MM.1S (cell line): ENCODE results near the gene ZFAND2A.

Experiments
- CTCF ChIP-seq: fragments of 300-600 bp; sonication (generic); IDR thresholded peaks from 2 replicates; pipeline ENCODE4 v1.5.1; 2016; ENCODE audit warnings: antibody characterized with exemption, low read length, mixed read lengths
- EZH2 ChIP-seq: fragments of 300-600 bp; sonication (generic); optimal IDR thresholded peaks from 2 replicates; pipeline ENCODE3; 2017; ENCODE audit warnings: low read depth, mild to moderate bottlenecking, antibody characterized with exemption, low read length, mixed read lengths
- EZH2phosphoT487 ChIP-seq: fragments of 300-600 bp; sonication (generic); IDR thresholded peaks from 2 replicates; pipeline ENCODE4 v1.6.1; 2018; ENCODE audit warnings: antibody characterized with exemption, low read length

DNA sequence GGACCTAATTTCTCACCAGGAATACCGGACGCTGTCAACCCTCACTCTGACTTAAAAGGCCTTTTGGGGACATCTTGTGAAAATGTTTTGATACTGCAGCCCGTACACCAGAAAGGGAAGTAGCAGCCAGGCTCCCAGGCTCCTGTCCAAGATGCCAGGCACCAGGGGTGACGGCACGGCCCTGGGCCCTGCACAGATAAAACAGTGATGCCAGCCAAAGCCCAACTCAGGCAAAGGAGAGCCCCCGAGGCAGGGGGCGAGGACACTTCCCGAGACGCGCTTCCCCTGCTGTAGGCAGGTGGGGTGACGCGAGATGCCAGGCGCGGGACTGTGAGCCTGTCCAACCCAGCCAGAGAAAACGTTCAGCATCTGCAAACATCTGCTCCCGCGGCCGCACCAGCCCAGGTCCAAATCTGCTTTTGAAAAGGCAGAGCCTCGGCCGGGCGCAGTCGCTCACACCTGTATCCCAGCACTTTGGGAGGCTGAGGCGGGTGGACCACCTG, 15.7 kb downstream of the ZFAND2A start:
- TF ChIP-seq CTCF (no peak), EZH2 (no peak), EZH2phosphoT487 (no peak)
